Endothelial cell of umbilical vein (primary cell): ENCODE measurements around the gene CXADR. TPM values are rescaled to one million over a fixed set of nuclear protein-coding genes. Genes with fewer than 3 reads are reported as not detected.

ENCODE experiments used
- BruUV-seq: library from RNA; stranded (reverse); fragments of 400-500 nt; replicated peaks from 2 replicates; lab custom pipeline; 2021; lab: Mats Ljungman, UMichigan
- CTCF ChIA-PET: fragments of 300-600, 350-600 bp; sonication (Branson Sonifier 250); formaldehyde crosslinking; loops from one replicate; lab custom pipeline; 2021; ENCODE audit warnings: antibody characterized with exemption, inconsistent platforms; lab: Charles Lee
- POLR2A ChIA-PET: fragments of 300-600, 350-600 bp; sonication (Branson Sonifier 250); formaldehyde crosslinking; loops from one replicate; lab custom pipeline; 2021; ENCODE audit warnings: antibody characterized with exemption, inconsistent platforms; lab: Charles Lee
- DNase-seq: peaks from one replicate; pipeline ENCODE4 v3.0.0-alpha.2; 2011; ENCODE audit warnings: low read depth, low spot score
- FAIRE-seq: peaks from 2 replicates; lab custom pipeline; 2011; peaks lifted over from hg19 to GRCh38; lab: Jason Lieb, UNC
- H2AFZ ChIP-seq: 2 replicates; pipeline ENCODE4 v1.6.0; 2012; ENCODE audit warnings: low read depth, low read length, control low read depth, inconsistent platforms
- H3K27ac ChIP-seq: 2 replicates; pipeline ENCODE4 v1.5.1; 2011; ENCODE audit warnings: low read depth, mild to moderate bottlenecking, control low read depth, low read length, moderate library complexity; ENCODE audit not compliant: insufficient read depth
- H3K27me3 ChIP-seq, 2 experiments: 2 replicates each; pipeline versions ENCODE4 v1.6.0 to v1.6.1; 2011; ENCODE audit warnings: low read length in 2 of 2, mixed read lengths in 1 of 2; ENCODE audit not compliant: control insufficient read depth in 2 of 2, insufficient read depth in 2 of 2
- H3K36me3 ChIP-seq, 2 experiments: 2 replicates in 1 of 2; 3 replicates in 1 of 2; pipeline ENCODE4 v1.5.1; 2011; ENCODE audit warnings: low read length in 2 of 2, mild to moderate bottlenecking in 1 of 2, moderate library complexity in 1 of 2; ENCODE audit not compliant: control insufficient read depth in 2 of 2, insufficient read depth in 2 of 2; ENCODE audit errors: extremely low read depth in 1 of 2
- H3K4me1 ChIP-seq: 3 replicates; pipeline ENCODE4 v1.5.1; 2011; ENCODE audit warnings: mild to moderate bottlenecking, low read length; ENCODE audit not compliant: control insufficient read depth, insufficient read depth; ENCODE audit errors: extremely low read depth
- H3K4me2 ChIP-seq: 2 replicates; pipeline ENCODE4 v1.6.1; 2011; ENCODE audit warnings: low read length, control low read depth, mixed read lengths; ENCODE audit not compliant: insufficient read depth
- H3K4me3 ChIP-seq, 3 experiments: fragments of 200-600 bp in 1 of 3; sonication (generic), shearing (Covaris generic) in 1 of 3; replicated peaks in 1 of 3; 2 replicates each; pipeline ENCODE4 v1.5.1; 2011 to 2016; ENCODE audit warnings: control low read depth in 3 of 3, low read length in 3 of 3, mild to moderate bottlenecking in 2 of 3, inconsistent platforms in 1 of 3, low read depth in 1 of 3, moderate library complexity in 1 of 3; ENCODE audit not compliant: insufficient read depth in 1 of 3
- H3K79me2 ChIP-seq: 2 replicates; pipeline ENCODE4 v1.6.0; 2012; ENCODE audit warnings: low read length, inconsistent platforms; ENCODE audit not compliant: control insufficient read depth, insufficient read depth
- H3K9ac ChIP-seq: replicated peaks from 2 replicates; pipeline ENCODE3; 2011; ENCODE audit warnings: low read length, control low read depth; ENCODE audit not compliant: insufficient read depth; ENCODE audit errors: extremely low read depth
- H3K9me1 ChIP-seq: replicated peaks from 3 replicates; pipeline ENCODE4 v1.6.0; 2011; ENCODE audit warnings: mild to moderate bottlenecking, low read length; ENCODE audit not compliant: control insufficient read depth, insufficient read depth; ENCODE audit errors: extremely low read depth
- H3K9me3 ChIP-seq: replicated peaks from 2 replicates; pipeline ENCODE4 v1.5.1; 2012; ENCODE audit warnings: low read length, inconsistent platforms; ENCODE audit not compliant: control insufficient read depth, insufficient read depth
- H4K20me1 ChIP-seq: replicated peaks from 2 replicates; pipeline ENCODE3; 2011; ENCODE audit warnings: mild to moderate bottlenecking, low read length; ENCODE audit not compliant: control insufficient read depth, insufficient read depth; ENCODE audit errors: extremely low read depth
- CTCF ChIP-seq, 2 donors: IDR thresholded peaks; 1 replicate in 1 of 2; 2 replicates in 1 of 2; pipeline ENCODE4 v1.5.1; 2011; ENCODE audit warnings: low read length in 2 of 2, mild to moderate bottlenecking in 2 of 2, moderate library complexity in 2 of 2, control low read depth in 1 of 2, inconsistent platforms in 1 of 2, low read depth in 1 of 2; ENCODE audit not compliant: insufficient read depth in 1 of 2; ENCODE audit errors: extremely low read depth in 1 of 2
- EZH2 ChIP-seq: IDR thresholded peaks from 2 replicates; pipeline ENCODE4 v1.6.1; 2012; ENCODE audit warnings: borderline replicate concordance, low read depth, mild to moderate bottlenecking, moderate library complexity, low read length, inconsistent platforms; ENCODE audit not compliant: severe bottlenecking
- FOS ChIP-seq: IDR thresholded peaks from 2 replicates; pipeline ENCODE4 v1.6.1; 2011; ENCODE audit warnings: mild to moderate bottlenecking, low read length, moderate library complexity, borderline replicate concordance; ENCODE audit not compliant: insufficient read depth
- GATA2 ChIP-seq: IDR thresholded peaks from 2 replicates; pipeline ENCODE4 v1.7.0; 2011; ENCODE audit warnings: low read depth, mild to moderate bottlenecking, moderate library complexity, mixed read lengths, low read length; ENCODE audit not compliant: insufficient read length, insufficient read depth
- JUN ChIP-seq: IDR thresholded peaks from 2 replicates; pipeline ENCODE4 v1.6.1; 2011; ENCODE audit warnings: borderline replicate concordance, low read depth; ENCODE audit not compliant: insufficient read length, insufficient read depth
- MAX ChIP-seq: IDR thresholded peaks from 2 replicates; pipeline ENCODE4 v1.6.1; 2011; ENCODE audit not compliant: insufficient read depth, insufficient read length
- MYC ChIP-seq: IDR thresholded peaks from one replicate; pipeline ENCODE4 v1.6.1; 2011; ENCODE audit warnings: mild to moderate bottlenecking, low read depth, low read length
- POLR2A ChIP-seq: IDR thresholded peaks from 2 replicates; pipeline ENCODE4 v1.6.1; 2012; ENCODE audit warnings: low read depth, mild to moderate bottlenecking, control low read depth, low read length
- POLR2AphosphoS5 ChIP-seq: IDR thresholded peaks from 2 replicates; pipeline ENCODE4 v1.6.1; 2012; ENCODE audit warnings: low read depth, mild to moderate bottlenecking, control low read depth, low read length, moderate library complexity; ENCODE audit not compliant: insufficient read depth
- dilution Hi-C: fragments of 300-500 bp; cut with MboI; formaldehyde crosslinking; loops from one replicate; pipeline ENCODE4 v1.15.0; 2019; ENCODE audit warnings: low sequenced_read_pairs; ENCODE audit not compliant: extremely low pct_ligation_motif_present
- intact Hi-C: fragments of 100-400 bp; cut with micrococcal nuclease; formaldehyde crosslinking; loops from one replicate; pipeline ENCODE4 v1.10.0; 2022
- polyA plus RNA-seq, 4 experiments: library from polyadenylated mRNA; depleted of rRNA in 3 of 4; stranded (reverse) in 3 of 4; unstranded in 1 of 4; fragments of >200 nt; gene quantifications; 2 replicates each; pipeline versions ENCODE4 v1.2.1 to v1.2.3, GENCODE V29; 2011 to 2012; ENCODE audit warnings: missing spikeins in 1 of 4
- total RNA-seq: library from RNA; stranded (reverse); gene quantifications from 2 replicates; pipeline ENCODE4 v1.2.3, GENCODE V29; 2021

Gene CXADR
- total and polyA plus RNA-seq, 2 donors (not counting 3 experiments of a cell fraction or from before 2014, with no cell fraction given) = 3.2 to 12.2 TPM

DNA sequence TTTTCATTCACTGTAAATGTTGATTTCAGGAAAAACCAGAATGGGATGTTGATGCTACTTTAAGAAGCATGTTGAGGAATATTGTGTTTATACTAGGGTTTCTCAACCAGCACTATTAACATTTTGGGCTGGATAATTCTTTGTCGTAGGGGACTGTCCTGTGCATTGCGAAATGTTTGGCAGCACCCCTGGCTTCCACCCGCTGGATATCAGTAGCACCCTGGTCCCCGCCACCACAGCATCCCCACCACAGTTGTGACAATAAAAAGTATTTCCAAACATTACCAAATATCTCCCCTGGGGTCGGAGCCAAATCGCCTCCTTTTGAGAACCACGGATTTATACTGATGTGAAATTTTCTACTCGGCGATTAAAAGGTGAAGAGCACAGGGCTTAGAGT is 57.9 kb downstream of the CXADR start:
- ChIA-PET POLR2A (no interaction called here), CTCF (interaction anchor here (0.6 to 2.2 kb wide), 5 partner anchors 12 to 184 kb away, joined by 3 to 11 read pairs (median 4); no protein-coding TSS in a partner anchor)
- Histone ChIP-seq H3K27ac (no peak overlapping the region), H3K4me3 (no peak overlapping the region), H2AFZ (no peak overlapping the region), H4K20me1 (no peaks in the 10 kb centered on the region), H3K27me3 (peaks cover 0 to 3% of the 10 kb centered on the region in 2 experiments), H3K4me1 (no peaks in the 10 kb centered on the region), H3K79me2 (no peaks in the 10 kb centered on the region), H3K9me1 (no peaks in the 10 kb centered on the region), H3K4me2 (no peak overlapping the region), H3K9me3 (no peaks in the 10 kb centered on the region), H3K36me3 (no peaks in the 10 kb centered on the region), H3K9ac (no peak overlapping the region)
- dilution Hi-C loops = no loop called here
- DNase-seq (no peak), FAIRE-seq (no peak)
- no TSS peak for BruUV-seq
- TF ChIP-seq FOS (no peak), JUN (no peak), POLR2A (no peak), MYC (no peak), CTCF (IDR thresholded peaks at IDR 0.05; ENCODE audit: extremely low read depth in 1 of 2, insufficient read depth in 1 of 2, low read depth in 1 of 2, low read length in 2 of 2) (no peak), POLR2AphosphoS5 (no peak), MAX (no peak), GATA2 (no peak), EZH2 (no peak)
- intact Hi-C loops = no loop called here
